Activated CD4-positive, alpha-beta T cell treated with anti-CD3 and anti-CD28 coated beads, Interleukin-10, Interleukin-2, amounts not matched to agents 100 ng/mL and 50 ng/mL, durations not matched to agents 16 hours and 8 hours (primary cell): ENCODE results near the gene CAMK2B.
A peak's percentile ranks its signal among the peaks of the same experiment; 100 is the strongest.

Experiments
- DNase-seq: peaks from one replicate; pipeline ENCODE4 v3.0.0-alpha.2; 2020

The CAMK2B gene

GRCh38 chr7:44273681-44274622, 51.4 kb downstream of the CAMK2B start:
- no peak for DNase-seq

DNA sequence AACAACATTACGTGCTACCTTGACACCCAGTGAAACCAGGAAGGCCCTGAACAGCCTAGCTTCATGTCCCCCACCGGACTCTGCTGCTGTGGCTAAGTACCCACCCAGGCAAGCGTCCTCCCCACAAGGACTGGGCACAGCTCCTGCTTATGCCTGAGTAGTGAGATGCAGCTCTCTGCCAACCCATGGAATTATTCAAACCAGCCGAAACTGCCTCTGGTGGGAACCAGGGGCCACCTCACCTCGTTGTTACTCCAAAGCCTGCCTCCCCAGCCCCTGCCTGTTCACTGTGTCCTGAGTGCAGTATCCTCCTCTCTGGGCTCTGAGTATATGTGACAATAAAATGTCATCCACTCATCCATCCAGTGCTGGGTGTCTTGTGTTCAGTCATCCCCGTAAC, 52.4 kb downstream of the CAMK2B start:
- DNase-seq, result no peak

GRCh38 chr7:44272456-44272855, 52.9 kb downstream of the CAMK2B start:
- DNase-seq, result no peak

DNA sequence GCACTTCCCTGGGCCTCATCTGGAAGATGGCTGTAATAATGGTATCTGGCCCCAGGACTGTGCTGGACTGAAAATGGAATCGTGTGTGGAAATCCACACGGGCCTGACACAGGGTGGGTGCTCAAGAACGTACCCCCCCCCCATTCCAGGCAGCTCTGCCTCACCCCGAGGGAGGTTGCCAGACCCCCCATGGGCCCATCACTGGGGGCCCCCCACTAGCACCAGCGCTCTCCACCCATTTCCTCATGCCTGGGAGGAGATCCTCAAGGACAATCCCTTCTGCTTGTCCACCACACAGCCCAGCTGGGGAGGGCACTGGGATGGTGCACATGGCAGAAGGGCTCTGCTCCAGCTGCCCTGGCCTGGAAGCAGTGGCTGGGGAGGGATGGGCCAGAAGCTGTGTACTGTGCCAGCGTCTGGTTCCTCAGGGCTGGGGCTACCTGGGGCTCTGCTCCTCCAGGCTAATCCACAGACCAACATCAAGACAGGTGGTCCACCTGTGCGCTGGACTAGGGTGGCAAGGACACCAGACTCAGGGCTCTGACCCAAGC, 55.4 kb downstream of the CAMK2B start:
- no peak for DNase-seq

DNA sequence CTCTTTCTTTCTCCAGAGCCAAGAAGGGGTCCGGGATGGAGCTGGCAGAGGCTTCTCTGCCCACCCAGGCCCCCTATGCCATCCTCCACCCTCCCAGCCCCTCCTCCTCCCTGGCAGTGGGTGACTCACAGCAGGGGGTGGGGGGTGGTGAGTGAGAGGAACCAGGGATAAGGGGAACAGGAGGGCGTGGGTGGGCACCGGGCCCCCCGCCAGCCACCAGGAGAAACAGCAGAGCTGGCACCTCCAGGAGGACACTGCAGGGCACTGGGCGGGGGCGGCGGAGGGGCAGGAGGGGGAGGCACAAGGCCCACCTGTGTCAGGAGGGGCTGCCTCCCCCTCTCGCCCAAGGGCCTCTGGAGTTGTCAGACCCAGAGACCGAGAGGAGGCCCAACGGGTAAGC, 56.0 kb downstream of the CAMK2B start:
- DNase-seq, result no peak

DNA sequence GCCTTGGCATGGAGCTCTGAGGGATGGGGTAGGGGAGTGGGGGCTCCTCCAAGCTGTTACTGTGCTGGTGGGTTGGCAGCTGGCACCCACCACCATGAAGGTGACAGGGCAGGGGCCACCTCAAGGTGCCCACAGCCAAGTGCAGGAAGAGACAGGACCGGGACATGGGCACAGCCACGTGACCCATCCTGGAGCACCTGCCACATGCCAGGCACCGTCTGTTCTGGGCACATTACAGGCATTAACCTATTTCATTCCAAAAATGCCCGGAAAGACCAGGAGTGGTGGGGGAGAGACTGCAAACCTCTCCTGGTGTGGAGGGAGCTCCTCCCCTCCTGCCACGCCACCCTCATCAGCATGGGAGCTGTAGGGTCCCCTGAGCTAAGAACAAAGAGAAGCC, 56.7 kb downstream of the CAMK2B start:
- DNase-seq, result no peak

DNA sequence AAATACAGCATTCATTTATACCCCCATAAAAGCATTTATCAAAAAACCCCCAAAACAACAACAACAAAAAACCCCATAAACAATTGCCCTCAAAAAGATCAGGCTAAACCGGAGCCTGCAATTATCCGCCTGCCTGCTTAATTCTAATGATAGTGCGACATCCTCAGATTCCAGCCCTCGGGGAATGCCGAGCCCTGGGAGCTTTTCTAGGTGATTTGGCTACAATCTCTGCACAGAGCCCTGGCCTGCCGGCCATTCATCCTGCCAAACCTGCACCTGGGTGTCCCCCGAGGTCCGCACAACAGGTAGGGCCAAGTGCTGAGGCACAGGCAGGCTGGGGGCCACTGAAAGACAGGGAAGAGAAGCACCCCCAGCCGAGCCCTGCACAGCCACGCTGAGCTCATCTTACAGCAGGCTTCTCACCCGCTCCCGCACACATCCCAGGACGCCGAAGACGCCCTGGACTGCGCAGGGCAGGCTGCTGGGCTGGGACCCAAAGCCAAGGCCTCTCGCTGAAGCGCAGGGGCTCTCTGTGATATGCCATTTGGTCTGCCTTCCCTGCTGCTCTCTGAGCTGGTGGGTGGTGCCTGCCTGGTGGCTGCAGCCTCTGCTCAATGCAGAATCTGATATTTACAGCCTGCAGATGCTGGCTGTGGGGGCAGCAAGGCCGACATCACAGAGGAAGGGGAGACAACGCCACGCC, 57.5 kb downstream of the CAMK2B start:
- no peak for DNase-seq

- DNase-seq, result no peak
Observed at GRCh38 chr7:44267178-44267577, 58.2 kb downstream of the CAMK2B start.

DNA sequence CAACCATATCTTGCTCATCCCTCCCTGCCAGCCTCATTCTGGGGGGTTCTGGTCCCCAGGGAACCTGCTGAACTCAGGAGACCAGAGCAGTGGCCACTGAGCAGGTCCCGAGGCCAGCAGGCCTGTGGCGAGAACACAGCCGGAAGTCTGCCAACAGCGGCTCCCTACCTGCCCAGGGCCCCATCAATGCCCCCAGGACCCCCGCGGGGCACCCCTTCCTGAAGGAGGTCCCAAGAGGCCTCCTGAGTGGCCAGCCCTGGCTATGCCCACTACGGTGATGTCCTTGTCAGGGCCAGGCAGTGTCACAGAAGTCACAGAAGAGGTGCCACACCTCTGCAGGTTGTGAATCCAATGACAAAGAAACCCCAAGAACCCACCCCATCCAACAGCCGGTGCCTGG, 58.9 kb downstream of the CAMK2B start:
- DNase-seq, result no peak

GRCh38 chr7:44265728-44266127, 59.7 kb downstream of the CAMK2B start:
- DNase-seq, result no peak

- no peak for DNase-seq
Observed at GRCh38 chr7:44264221-44264931, 61.0 kb downstream of the CAMK2B start.

DNA sequence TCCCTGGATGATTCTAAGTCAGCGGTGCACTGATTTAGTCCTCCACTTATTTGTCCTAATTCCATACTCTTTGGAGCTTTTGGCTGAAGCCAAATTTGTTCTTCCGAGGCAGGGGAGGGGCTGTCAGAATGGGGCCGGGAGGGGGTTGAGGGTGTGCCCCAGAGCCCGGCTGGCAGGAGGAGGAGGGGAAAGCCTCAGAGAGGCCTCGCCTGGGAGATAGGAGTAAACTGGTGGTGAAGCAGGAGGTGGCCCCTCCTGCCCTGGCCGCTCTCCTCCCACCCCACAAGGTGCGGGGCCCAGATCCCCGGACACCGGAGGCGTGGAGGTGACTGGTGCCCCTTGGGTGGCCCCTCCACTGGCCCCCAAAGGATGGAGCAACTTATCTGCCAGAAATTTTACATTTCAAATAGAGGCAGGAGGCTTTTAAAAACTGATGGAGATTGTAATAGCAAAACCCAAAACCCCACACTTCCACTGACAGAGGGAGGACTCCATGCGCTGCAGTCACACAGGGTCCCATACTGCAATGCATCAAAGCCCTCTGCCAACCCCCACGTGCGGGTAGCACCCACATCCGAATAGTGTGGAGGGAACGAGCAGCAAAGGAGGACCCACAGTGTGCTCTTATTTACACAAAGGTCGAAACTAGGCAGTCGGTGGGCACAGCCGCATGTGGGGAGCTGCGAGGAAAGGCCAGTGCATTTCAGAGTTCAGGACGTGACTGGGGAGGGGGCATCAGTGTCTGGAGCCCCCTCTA, 61.9 kb downstream of the CAMK2B start:
- no peak for DNase-seq

- no peak for DNase-seq
Observed at GRCh38 chr7:44262031-44262430, 63.4 kb downstream of the CAMK2B start.

DNA sequence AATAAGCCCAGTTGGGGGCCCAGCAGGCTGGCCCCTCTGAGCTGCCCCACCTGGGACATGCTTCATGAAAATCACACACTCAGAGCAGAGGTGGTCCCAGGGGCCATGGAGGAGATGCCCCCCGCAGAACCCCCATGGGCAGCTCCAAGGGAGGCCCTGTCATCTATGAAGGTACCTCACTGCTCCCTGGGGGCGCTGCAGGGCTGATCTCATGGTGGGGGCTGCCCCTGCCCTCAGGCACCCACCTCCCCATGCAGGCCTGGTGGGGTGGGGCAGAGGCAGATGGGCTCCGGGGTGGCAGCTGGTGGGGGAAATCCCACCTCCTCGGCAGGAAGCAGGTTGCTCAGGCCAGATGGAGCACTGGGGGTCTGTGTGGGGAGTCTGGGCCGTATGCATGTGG, 64.2 kb downstream of the CAMK2B start:
- no peak for DNase-seq

DNA sequence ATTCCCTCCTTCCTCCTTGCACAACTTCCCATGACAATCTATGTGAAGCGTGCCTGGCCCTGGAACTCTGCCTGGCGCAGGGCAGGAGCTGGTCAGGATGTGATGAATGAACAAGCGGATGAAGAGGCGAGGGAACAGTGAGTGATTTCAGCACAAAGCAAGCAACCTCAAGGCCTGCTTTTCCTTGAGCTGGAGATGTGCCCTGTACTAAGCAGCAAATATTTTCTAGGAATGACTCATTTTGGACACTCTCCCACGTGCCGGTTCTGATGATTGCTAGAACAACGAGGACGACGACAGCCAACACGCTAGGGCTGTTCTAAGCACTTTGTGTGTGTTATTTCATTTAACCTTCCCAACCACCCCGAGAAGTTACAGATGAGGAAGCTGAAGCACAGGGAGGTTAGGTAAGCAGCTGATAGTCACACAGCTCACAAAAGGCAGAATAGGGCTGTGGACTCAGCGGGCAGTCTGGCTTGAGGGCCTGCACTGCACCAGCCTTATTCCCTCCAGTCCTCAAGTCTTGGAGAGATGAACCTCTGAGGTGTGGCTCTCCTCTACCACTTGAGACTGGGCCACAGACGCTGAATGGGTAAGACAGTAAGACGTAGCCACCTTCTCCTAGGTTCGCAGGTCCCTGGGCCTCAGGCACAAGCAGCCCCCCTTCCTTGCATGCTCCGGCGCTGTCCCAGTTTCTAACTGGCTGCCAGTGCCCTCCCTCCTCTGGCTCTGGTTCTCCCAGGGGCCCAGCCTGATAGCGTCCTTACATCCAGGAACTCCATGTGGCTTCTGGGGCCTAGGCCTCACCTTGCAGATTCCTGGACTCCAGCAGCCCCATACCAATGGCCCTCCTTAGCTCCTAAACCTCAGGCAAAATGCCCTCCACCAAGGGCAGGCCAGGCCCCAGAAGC, 65.6 kb downstream of the CAMK2B start:
- DNase-seq, result peak; percentile 61

GRCh38 chr7:44258865-44259546, 66.4 kb downstream of the CAMK2B start:
- no peak for DNase-seq

DNA sequence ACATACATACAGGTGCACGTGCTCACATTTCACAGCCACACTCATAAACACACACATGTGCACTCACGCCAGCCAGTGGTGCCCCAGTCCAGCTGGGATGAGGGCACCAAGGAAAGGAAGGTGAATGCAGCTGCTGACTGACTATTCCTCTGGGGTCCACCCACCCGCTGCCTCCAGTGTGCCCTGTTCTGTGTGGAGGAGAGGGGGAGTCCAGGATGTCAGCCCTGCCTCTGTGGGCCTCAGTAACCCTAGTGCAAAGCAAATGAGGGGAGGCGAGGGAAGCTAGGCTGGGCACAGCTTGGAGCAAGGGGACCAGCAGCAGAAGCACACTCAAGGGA, 67.0 kb downstream of the CAMK2B start:
- DNase-seq, result no peak

DNA sequence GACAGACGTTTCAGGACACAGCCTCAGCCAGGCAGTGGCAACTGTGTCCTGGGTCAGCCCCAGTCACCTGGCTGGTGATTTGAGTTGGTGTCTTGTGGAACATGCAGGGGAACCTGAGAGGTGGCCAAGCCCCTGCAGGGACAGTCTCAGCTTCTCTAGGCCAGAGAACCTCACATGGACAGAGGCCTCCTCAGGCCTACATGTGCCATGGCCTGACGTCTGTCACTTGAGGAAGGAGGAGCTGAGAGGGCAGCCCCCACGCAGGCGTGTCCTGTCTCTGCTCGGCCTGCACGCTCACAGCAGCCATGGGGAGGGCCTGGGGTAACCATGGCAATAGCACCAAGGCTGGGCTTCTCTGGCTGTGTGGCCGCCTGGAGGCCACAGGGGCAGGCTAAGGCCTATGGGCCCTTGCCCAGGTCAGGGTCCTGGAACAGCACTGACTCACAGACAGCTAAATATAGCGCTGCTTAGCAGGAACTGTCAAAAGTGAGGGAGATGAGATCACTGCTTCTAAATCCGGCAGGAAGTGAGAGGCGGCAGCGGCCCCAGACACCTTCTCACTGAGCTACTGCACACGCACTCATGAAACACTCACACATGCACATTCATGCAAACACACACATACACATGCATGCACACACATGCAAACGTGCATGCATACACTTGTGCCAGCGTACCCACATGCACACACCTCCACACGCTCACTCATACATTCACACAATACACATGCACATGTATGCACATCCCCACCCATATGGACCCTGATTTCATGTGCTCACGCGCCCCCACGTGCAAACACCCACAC, 67.6 kb downstream of the CAMK2B start:
- peak; percentile 92 for DNase-seq

- DNase-seq, result no peak
Observed at GRCh38 chr7:44257213-44257612, 68.2 kb downstream of the CAMK2B start.

GRCh38 chr7:44256459-44256858, 68.9 kb downstream of the CAMK2B start:
- no peak for DNase-seq
